ENCODE measurements around the gene ARSB. TPM values are rescaled to one million over a fixed set of nuclear protein-coding genes. Genes with fewer than 3 reads are reported as not detected.
"Not testable (repeated sequence)": the region's sequence is repeated elsewhere in the genome, so short reads cannot be mapped to it uniquely, and the experiment has no call there.

ARSB gene
- total RNA-seq, 4 donors from 2014 or later: 1.2 to 8.8 (median 7.1) TPM

- DNase-seq: no peak
- WGBS, 2 donors: 87 to 89% methylated on average over 10 of the region's 10 CpGs
- TF ChIP-seq CTCF (IDR thresholded peaks at IDR 0.05) (no peak), POLR2A (IDR thresholded peaks at IDR 0.05) (no peak)
- Histone ChIP-seq H3K27ac (no peak overlapping the region), H3K36me3 (no peaks in the 10 kb centered on the region), H3K4me3 (no peak overlapping the region), H3K27me3 (no peaks in the 10 kb centered on the region), H3K4me1 (no peaks in the 10 kb centered on the region), H3K9me3 (no peaks in the 10 kb centered on the region)
- intact Hi-C loops (cut with DNase I): no loop called here
Observed at GRCh38 chr5:78879516-78879915, 105.6 kb downstream of the ARSB start.

GRCh38 chr5:78866076-78866475, 119.0 kb downstream of the ARSB start:
- H3K27ac ChIP-seq; H3K4me3 ChIP-seq; DNase-seq; H3K4me1 ChIP-seq; intact Hi-C loops (cut with DNase I); H3K9me3 ChIP-seq; H3K27me3 ChIP-seq; H3K36me3 ChIP-seq: not testable (repeated sequence)
- WGBS, 2 donors: 40 to 79% methylated on average over 1 to 2 of the region's 2 CpGs

DNA sequence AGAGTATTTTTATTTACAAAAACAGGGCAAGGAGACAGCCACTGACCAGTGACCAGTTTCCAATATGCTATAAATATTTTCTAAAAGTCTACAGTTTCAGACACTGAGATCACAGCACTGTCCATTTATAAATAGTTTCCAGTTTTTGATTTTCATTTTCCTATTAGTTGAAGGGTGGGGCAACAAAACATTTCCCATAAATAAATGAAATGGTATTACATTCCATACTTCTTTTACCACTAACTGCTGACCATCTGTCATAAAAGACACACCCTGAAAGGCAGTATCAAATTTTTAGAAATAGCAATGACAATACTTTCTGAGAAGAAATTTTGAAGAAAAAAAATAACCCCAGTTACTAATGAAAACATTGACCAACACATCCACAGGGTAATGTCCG, 126.7 kb downstream of the ARSB start:
- 63 to 75% methylated on average over 1 of the region's 1 CpG for WGBS, 2 donors
- DNase-seq: no peak
- no peak for TF ChIP-seq POLR2A (IDR thresholded peaks at IDR 0.05)
- TF ChIP-seq CTCF (IDR thresholded peaks at IDR 0.05): no peak
- no peaks in the 10 kb centered on the region for H3K36me3 ChIP-seq
- no peak overlapping the region for H3K27ac ChIP-seq
- no peaks in the 10 kb centered on the region for H3K4me1 ChIP-seq
- peaks cover 0 to 4% (median 4%) of the 10 kb centered on the region in 3 donors for H3K9me3 ChIP-seq
- H3K4me3 ChIP-seq: no peak overlapping the region
- intact Hi-C loops (cut with DNase I): no loop called here
- H3K27me3 ChIP-seq: no peaks in the 10 kb centered on the region

GRCh38 chr5:78855026-78855425, 130.1 kb downstream of the ARSB start:
- H3K4me3 ChIP-seq: no peak overlapping the region
- H3K27me3 ChIP-seq: no peaks in the 10 kb centered on the region
- TF ChIP-seq POLR2A (IDR thresholded peaks at IDR 0.05): no peak
- no peak for TF ChIP-seq CTCF (IDR thresholded peaks at IDR 0.05)
- H3K27ac ChIP-seq: no peak overlapping the region
- intact Hi-C loops (cut with DNase I): no loop called here
- 80 to 100% methylated on average over 1 of the region's 2 CpGs for WGBS, 2 donors
- H3K9me3 ChIP-seq: peaks cover 0 to 4% (median 4%) of the 10 kb centered on the region in 3 donors
- DNase-seq: no peak
- no peaks in the 10 kb centered on the region for H3K4me1 ChIP-seq
- no peaks in the 10 kb centered on the region for H3K36me3 ChIP-seq

DNA sequence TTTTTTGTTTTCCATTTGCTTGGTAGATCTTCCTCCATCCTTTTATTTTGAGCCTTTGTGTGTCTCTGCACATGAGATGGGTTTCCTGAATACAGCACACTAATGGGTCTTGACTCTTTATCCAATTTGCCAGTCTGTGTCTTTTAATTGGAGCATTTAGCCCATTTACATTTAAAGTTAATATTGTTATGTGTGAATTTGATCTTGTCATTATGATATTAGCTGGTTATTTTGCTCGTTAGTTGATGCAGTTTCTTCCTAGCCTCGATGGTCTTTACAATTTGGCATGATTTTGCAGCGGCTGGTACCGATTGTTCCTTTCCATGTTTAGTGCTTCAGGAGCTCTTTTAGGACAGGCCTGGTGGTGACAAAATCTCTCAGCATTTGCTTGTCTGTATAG, 133.2 kb downstream of the ARSB start:
- H3K4me1 ChIP-seq; H3K27me3 ChIP-seq; H3K4me3 ChIP-seq; H3K36me3 ChIP-seq; H3K27ac ChIP-seq; DNase-seq; H3K9me3 ChIP-seq; intact Hi-C loops (cut with DNase I): not testable (repeated sequence)
- WGBS, 2 donors: 91 to 92% methylated on average over 4 of the region's 4 CpGs

DNA sequence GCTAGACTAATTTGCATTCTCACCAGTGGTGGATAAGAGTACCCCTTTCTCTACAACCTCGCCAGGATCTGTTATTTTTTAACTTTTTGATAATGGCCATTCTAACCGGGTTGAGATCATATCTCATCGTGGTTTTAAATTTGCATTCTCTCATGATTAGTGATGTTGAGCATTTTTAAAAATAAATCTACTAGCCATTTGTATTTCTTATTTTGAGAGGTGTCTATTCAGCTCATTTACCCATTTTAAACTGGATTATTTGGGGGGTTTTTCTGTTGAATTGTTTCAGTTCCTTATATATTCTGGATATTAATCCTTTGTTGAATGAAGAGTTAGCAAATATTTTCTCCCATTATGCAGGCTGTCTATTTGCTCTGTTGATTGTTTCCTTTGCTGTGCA, 139.6 kb downstream of the ARSB start:
- WGBS, 2 donors: 90 to 93% methylated on average over 3 of the region's 3 CpGs
- H3K4me3 ChIP-seq: no peak overlapping the region
- H3K9me3 ChIP-seq: no peaks in the 10 kb centered on the region
- H3K27ac ChIP-seq: no peak overlapping the region
- no peaks in the 10 kb centered on the region for H3K4me1 ChIP-seq
- no peaks in the 10 kb centered on the region for H3K36me3 ChIP-seq
- intact Hi-C loops (cut with DNase I): no loop called here
- TF ChIP-seq POLR2A (IDR thresholded peaks at IDR 0.05): no peak
- TF ChIP-seq CTCF (IDR thresholded peaks at IDR 0.05): no peak
- no peaks in the 10 kb centered on the region for H3K27me3 ChIP-seq
- DNase-seq: no peak
